Caco-2 (cell line): Measurements from ENCODE around the gene SIAH2. TPM values are rescaled to one million over a fixed set of nuclear protein-coding genes. Genes with fewer than 3 reads are reported as not detected.

Experiments
- BruUV-seq: library from RNA; stranded (reverse); fragments of 400-500 nt; replicated peaks from 2 replicates; lab custom pipeline; 2021; lab: Mats Ljungman, UMichigan
- CTCF ChIA-PET: fragments of 300-600 bp; sonication (Branson Sonifier 250); formaldehyde crosslinking; loops from one replicate; lab custom pipeline; 2022; ENCODE audit warnings: antibody characterized with exemption; lab: Charles Lee
- POLR2A ChIA-PET: fragments of 300-600 bp; sonication (Branson Sonifier 250); formaldehyde crosslinking; loops from one replicate; lab custom pipeline; 2022; ENCODE audit warnings: antibody characterized with exemption; lab: Charles Lee
- DNase-seq, 2 experiments: peaks; one replicate each; pipeline versions ENCODE4 v3.0.0 to v3.0.0-alpha.2; 2020 to 2022
- H3K27me3 ChIP-seq: replicated peaks from 2 replicates; pipeline ENCODE4 v1.6.0; 2011; ENCODE audit warnings: low read length; ENCODE audit not compliant: control insufficient read depth, insufficient read depth
- H3K36me3 ChIP-seq: 2 replicates; pipeline ENCODE4 v1.5.1; 2011; ENCODE audit warnings: low read length; ENCODE audit not compliant: control insufficient read depth, insufficient read depth
- H3K4me1 ChIP-seq: fragments of 250-450 bp; sonication (Bioruptor Pico); 2 replicates; pipeline ENCODE4 v1.5.1; 2020; ENCODE audit warnings: mild to moderate bottlenecking
- H3K4me3 ChIP-seq: 2 replicates; pipeline ENCODE4 v1.5.1; 2011; ENCODE audit warnings: low read depth, mild to moderate bottlenecking, control low read depth, low read length
- H3K9me3 ChIP-seq: fragments of 250-450 bp; sonication (Bioruptor Pico); 2 replicates; pipeline ENCODE4 v1.5.1; 2020; ENCODE audit warnings: mild to moderate bottlenecking, moderate library complexity
- H3K27ac Mint-ChIP-seq: one replicate; pipeline ENCODE4 v1.8.0; 2022; ENCODE audit warnings: mixed read lengths; ENCODE audit not compliant: unreplicated experiment
- H3K27me3 Mint-ChIP-seq: one replicate; pipeline ENCODE4 v1.8.0; 2022; ENCODE audit warnings: mixed read lengths; ENCODE audit not compliant: insufficient read depth, unreplicated experiment
- H3K36me3 Mint-ChIP-seq: one replicate; pipeline ENCODE4 v1.8.0; 2022; ENCODE audit warnings: mild to moderate bottlenecking, mixed read lengths; ENCODE audit not compliant: insufficient read depth, unreplicated experiment
- H3K4me1 Mint-ChIP-seq: one replicate; pipeline ENCODE4 v1.8.0; 2022; ENCODE audit warnings: low read depth, mixed read lengths; ENCODE audit not compliant: unreplicated experiment
- H3K4me3 Mint-ChIP-seq: one replicate; pipeline ENCODE4 v1.8.0; 2022; ENCODE audit warnings: mild to moderate bottlenecking, moderate library complexity, mixed read lengths; ENCODE audit not compliant: unreplicated experiment
- H3K9me3 Mint-ChIP-seq: one replicate; pipeline ENCODE4 v1.8.0; 2022; ENCODE audit warnings: mixed read lengths; ENCODE audit not compliant: unreplicated experiment
- intact Hi-C: fragments of 100-400 bp; cut with micrococcal nuclease; formaldehyde crosslinking; loops from one replicate; pipeline ENCODE4 v1.10.0; 2022; ENCODE audit not compliant: unreplicated experiment
- total RNA-seq: library from RNA; stranded (reverse); gene quantifications from 2 replicates; pipeline ENCODE4 v1.2.3, GENCODE V29; 2022
- TF ChIP-seq, protein P1 (sequence below), 2 experiments: fragments of 200-600 bp in 1 of 2; IDR thresholded peaks; 1 replicate in 1 of 2; 2 replicates in 1 of 2; pipeline versions ENCODE4 v1.5.1 to v1.8.0; 2011 to 2022; ENCODE audit warnings: antibody characterized with exemption in 1 of 2, control low read depth in 1 of 2, inconsistent platforms in 1 of 2, low read depth in 1 of 2, low read length in 1 of 2, mild to moderate bottlenecking in 1 of 2, moderate library complexity in 1 of 2; ENCODE audit not compliant: insufficient read depth in 1 of 2, severe bottlenecking in 1 of 2, unreplicated experiment in 1 of 2

Gene SIAH2
- total RNA-seq, 1 experiment from 2014 or later = 25.6 TPM

DNA sequence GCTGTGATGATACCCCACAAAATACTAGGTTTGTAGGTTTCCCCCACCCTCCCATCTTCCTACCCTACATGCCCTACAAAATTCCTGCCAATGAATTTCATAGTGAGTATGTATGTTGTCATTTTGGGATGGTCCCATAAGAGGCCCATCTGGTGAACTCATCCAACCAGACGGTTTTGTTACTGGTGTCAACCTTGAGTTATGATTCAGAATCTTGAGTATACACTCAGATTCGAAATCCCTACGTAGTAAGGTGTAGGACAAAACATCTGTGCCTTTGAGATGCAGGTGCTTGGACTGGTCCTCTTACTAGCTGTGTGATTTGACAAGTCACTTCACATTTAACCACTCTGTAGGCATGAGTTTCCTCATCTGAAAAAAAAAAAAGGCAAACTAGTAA, 3.6 kb downstream of the SIAH2 start:
- no peaks in the 10 kb centered on the region for H3K9me3 Mint-ChIP-seq
- H3K27me3 ChIP-seq = no peaks in the 10 kb centered on the region
- H3K4me1 Mint-ChIP-seq = peaks cover 15% of the 10 kb centered on the region
- no peak overlapping the region for H3K4me3 ChIP-seq
- H3K36me3 Mint-ChIP-seq = peaks cover 35% of the 10 kb centered on the region
- H3K9me3 ChIP-seq = no peaks in the 10 kb centered on the region
- CTCF ChIA-PET = no interaction called here
- no peaks in the 10 kb centered on the region for H3K27me3 Mint-ChIP-seq
- H3K27ac Mint-ChIP-seq = no peak overlapping the region
- H3K4me3 Mint-ChIP-seq = no peak overlapping the region
- H3K36me3 ChIP-seq = no peaks in the 10 kb centered on the region
- TF ChIP-seq, protein P1, sequence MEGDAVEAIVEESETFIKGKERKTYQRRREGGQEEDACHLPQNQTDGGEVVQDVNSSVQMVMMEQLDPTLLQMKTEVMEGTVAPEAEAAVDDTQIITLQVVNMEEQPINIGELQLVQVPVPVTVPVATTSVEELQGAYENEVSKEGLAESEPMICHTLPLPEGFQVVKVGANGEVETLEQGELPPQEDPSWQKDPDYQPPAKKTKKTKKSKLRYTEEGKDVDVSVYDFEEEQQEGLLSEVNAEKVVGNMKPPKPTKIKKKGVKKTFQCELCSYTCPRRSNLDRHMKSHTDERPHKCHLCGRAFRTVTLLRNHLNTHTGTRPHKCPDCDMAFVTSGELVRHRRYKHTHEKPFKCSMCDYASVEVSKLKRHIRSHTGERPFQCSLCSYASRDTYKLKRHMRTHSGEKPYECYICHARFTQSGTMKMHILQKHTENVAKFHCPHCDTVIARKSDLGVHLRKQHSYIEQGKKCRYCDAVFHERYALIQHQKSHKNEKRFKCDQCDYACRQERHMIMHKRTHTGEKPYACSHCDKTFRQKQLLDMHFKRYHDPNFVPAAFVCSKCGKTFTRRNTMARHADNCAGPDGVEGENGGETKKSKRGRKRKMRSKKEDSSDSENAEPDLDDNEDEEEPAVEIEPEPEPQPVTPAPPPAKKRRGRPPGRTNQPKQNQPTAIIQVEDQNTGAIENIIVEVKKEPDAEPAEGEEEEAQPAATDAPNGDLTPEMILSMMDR (IDR thresholded peaks at IDR 0.05; ENCODE audit: insufficient read depth in 1 of 2, low read depth in 1 of 2, low read length in 1 of 2, severe bottlenecking in 1 of 2, unreplicated experiment in 1 of 2) = no peak
- intact Hi-C loops = no loop called here
- peaks cover 22% of the 10 kb centered on the region for H3K4me1 ChIP-seq
- no TSS peak for BruUV-seq
- DNase-seq = no peak
- POLR2A ChIA-PET = no interaction called here

DNA sequence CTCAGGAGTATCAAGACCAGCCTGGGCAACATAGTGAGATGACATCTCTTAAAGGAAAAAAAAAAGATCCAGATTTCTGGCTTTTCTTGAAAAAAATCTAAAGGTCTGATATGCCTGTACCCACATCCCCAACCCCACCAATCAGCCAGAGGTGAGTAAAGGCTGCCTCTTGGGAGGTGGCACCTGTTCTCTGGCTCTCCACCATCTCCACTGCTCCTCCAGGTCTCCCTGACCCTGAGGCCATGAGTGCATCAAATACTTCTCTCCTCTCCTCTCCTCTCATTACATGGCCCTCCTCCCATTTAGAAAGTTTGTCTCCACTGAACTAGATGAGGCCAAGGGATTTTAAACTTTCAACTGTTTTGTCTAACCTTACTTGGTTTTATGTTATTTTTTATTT, 5.2 kb downstream of the SIAH2 start:
- no TSS peak for BruUV-seq
- no peaks in the 10 kb centered on the region for H3K27me3 Mint-ChIP-seq

GRCh38 chr3:150757364-150757763, 5.6 kb downstream of the SIAH2 start:
- intact Hi-C loops = no loop called here
- peaks cover 33% of the 10 kb centered on the region for H3K36me3 Mint-ChIP-seq
- Histone ChIP-seq H3K9me3 (no peaks in the 10 kb centered on the region), H3K4me3 (no peak overlapping the region), H3K36me3 (no peaks in the 10 kb centered on the region), H3K4me1 (peaks cover 19% of the 10 kb centered on the region), H3K27me3 (no peaks in the 10 kb centered on the region)
- H3K9me3 Mint-ChIP-seq = no peaks in the 10 kb centered on the region
- H3K27me3 Mint-ChIP-seq = no peaks in the 10 kb centered on the region
- no peak for DNase-seq
- ChIA-PET CTCF (no interaction called here), POLR2A (no interaction called here)
- TF ChIP-seq, protein P1 (IDR thresholded peaks at IDR 0.05; ENCODE audit: insufficient read depth in 1 of 2, low read depth in 1 of 2, low read length in 1 of 2, severe bottlenecking in 1 of 2, unreplicated experiment in 1 of 2) = no peak
- BruUV-seq = no TSS peak
- peak overlapping the region; percentile 25 for H3K27ac Mint-ChIP-seq
- H3K4me1 Mint-ChIP-seq = peaks cover 20% of the 10 kb centered on the region
- H3K4me3 Mint-ChIP-seq = no peak overlapping the region

More for the DNA sequence above, 5.2 kb downstream of the SIAH2 start:
- H3K27me3 ChIP-seq = no peaks in the 10 kb centered on the region
- TF ChIP-seq, protein P1 (IDR thresholded peaks at IDR 0.05; ENCODE audit: insufficient read depth in 1 of 2, low read depth in 1 of 2, low read length in 1 of 2, severe bottlenecking in 1 of 2, unreplicated experiment in 1 of 2) = no peak
- no peaks in the 10 kb centered on the region for H3K9me3 ChIP-seq
- peak overlapping the region; percentile 25 for H3K27ac Mint-ChIP-seq
- H3K4me1 ChIP-seq = peaks cover 19% of the 10 kb centered on the region
- H3K9me3 Mint-ChIP-seq = no peaks in the 10 kb centered on the region
- H3K36me3 ChIP-seq = no peaks in the 10 kb centered on the region
- intact Hi-C loops = no loop called here
- CTCF ChIA-PET = no interaction called here
- peaks cover 20% of the 10 kb centered on the region for H3K4me1 Mint-ChIP-seq
- H3K4me3 ChIP-seq = no peak overlapping the region
- DNase-seq = no peak
- peaks cover 35% of the 10 kb centered on the region for H3K36me3 Mint-ChIP-seq
- POLR2A ChIA-PET = interaction anchor here (0.7 kb wide), 1 partner anchor 87 kb away, joined by 5 read pairs; no protein-coding TSS in a partner anchor
- no peak overlapping the region for H3K4me3 Mint-ChIP-seq
